CD4-positive, alpha-beta T cell treated with Interleukin-10 for 1 hour (primary cell): Measurements from ENCODE around the gene SKAP1.
"Not testable (repeated sequence)": the region's sequence is repeated elsewhere in the genome, so short reads cannot be mapped to it uniquely, and the experiment has no call there.

Experiments
- DNase-seq: peaks from one replicate; pipeline ENCODE4 v3.0.0-alpha.2; 2020

SKAP1 gene

GRCh38 chr17:48429638-48430586 is at the start of gene SKAP1:
Gene SKAP1, minus strand, starts transcription at chr17:48430214.
- peak; percentile 73 for DNase-seq

GRCh38 chr17:48479014-48479402 is 49.0 kb upstream of the SKAP1 start:
- DNase-seq = no peak

- peak; percentile 53 for DNase-seq
Measured at GRCh38 chr17:48478224-48479013, 48.4 kb upstream of the SKAP1 start.

GRCh38 chr17:48477221-48477620 is 47.2 kb upstream of the SKAP1 start:
- no peak for DNase-seq

GRCh38 chr17:48472411-48473281 is 42.6 kb upstream of the SKAP1 start:
- DNase-seq = peak; percentile 36

- no peak for DNase-seq
Measured at GRCh38 chr17:48471817-48472410, 41.9 kb upstream of the SKAP1 start.

GRCh38 chr17:48470388-48471034 is 40.5 kb upstream of the SKAP1 start:
- DNase-seq = no peak

GRCh38 chr17:48469227-48469626 is 39.2 kb upstream of the SKAP1 start:
- no peak for DNase-seq

GRCh38 chr17:48468299-48468698 is 38.3 kb upstream of the SKAP1 start:
- DNase-seq = no peak

GRCh38 chr17:48465884-48466283 is 35.9 kb upstream of the SKAP1 start:
- no peak for DNase-seq

GRCh38 chr17:48463526-48463925 is 33.5 kb upstream of the SKAP1 start:
- DNase-seq = no peak

- DNase-seq = no peak
Measured at GRCh38 chr17:48462946-48463345, 32.9 kb upstream of the SKAP1 start.

- no peak for DNase-seq
Measured at GRCh38 chr17:48460052-48460451, 30.0 kb upstream of the SKAP1 start.

- no peak for DNase-seq
Measured at GRCh38 chr17:48459070-48459844, 29.2 kb upstream of the SKAP1 start.

GRCh38 chr17:48457080-48457836 is 27.2 kb upstream of the SKAP1 start:
- DNase-seq = peak; percentile 86

- DNase-seq = peak; percentile 17
Measured at GRCh38 chr17:48456589-48456988, 26.6 kb upstream of the SKAP1 start.

- DNase-seq = no peak
Measured at GRCh38 chr17:48455791-48456190, 25.8 kb upstream of the SKAP1 start.

- peak; percentile 65 for DNase-seq
Measured at GRCh38 chr17:48453447-48453846, 23.4 kb upstream of the SKAP1 start.

- no peak for DNase-seq
Measured at GRCh38 chr17:48451489-48451888, 21.5 kb upstream of the SKAP1 start.

- DNase-seq = not testable (repeated sequence)
Measured at GRCh38 chr17:48449335-48449734, 19.3 kb upstream of the SKAP1 start.
